Activated CD8-positive, alpha-beta memory T cell treated with anti-CD3 and anti-CD28 coated beads, Interleukin-2, amount 50 U/mL, for 4 hours (primary cell): ENCODE results near the gene MAPK8IP3.

Source experiments
- DNase-seq: peaks from one replicate; pipeline ENCODE4 v3.0.0-alpha.2; 2020

MAPK8IP3 gene

GRCh38 chr16:1818204-1818872, 112.3 kb downstream of the MAPK8IP3 start:
- no peak for DNase-seq

- DNase-seq: no peak
These were observed 113.0 kb downstream of the MAPK8IP3 start for GRCh38 chr16:1818873-1819525.

GRCh38 chr16:1819611-1820010, 113.6 kb downstream of the MAPK8IP3 start:
- no peak for DNase-seq
